ENCODE data around the gene UBA52.
A peak's percentile ranks its signal among the peaks of the same experiment; 100 is the strongest.
"Not testable (repeated sequence)": the region's sequence is repeated elsewhere in the genome, so short reads cannot be mapped to it uniquely, and the experiment has no call there.

Gene UBA52

GRCh38 chr19:18589380-18590272 lies 18.0 kb downstream of the UBA52 start:
- TF ChIP-seq L3MBTL2 (conservative IDR thresholded peaks at IDR 0.05): peak; percentile 94
- TF ChIP-seq ZNF384 (IDR thresholded peaks at IDR 0.05): peak; percentile 93
- no peak for TF ChIP-seq NFRKB (IDR thresholded peaks at IDR 0.05)
- no peak for TF ChIP-seq ELF4 (IDR thresholded peaks at IDR 0.05)
- TF ChIP-seq FOXA1 (IDR thresholded peaks at IDR 0.05): no peak
- TF ChIP-seq, protein P1, sequence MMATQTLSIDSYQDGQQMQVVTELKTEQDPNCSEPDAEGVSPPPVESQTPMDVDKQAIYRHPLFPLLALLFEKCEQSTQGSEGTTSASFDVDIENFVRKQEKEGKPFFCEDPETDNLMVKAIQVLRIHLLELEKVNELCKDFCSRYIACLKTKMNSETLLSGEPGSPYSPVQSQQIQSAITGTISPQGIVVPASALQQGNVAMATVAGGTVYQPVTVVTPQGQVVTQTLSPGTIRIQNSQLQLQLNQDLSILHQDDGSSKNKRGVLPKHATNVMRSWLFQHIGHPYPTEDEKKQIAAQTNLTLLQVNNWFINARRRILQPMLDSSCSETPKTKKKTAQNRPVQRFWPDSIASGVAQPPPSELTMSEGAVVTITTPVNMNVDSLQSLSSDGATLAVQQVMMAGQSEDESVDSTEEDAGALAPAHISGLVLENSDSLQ (IDR thresholded peaks at IDR 0.05): no peak
- peak; percentile 68 for DNase-seq (ENCODE audit: extremely low spot score)
- CTCF ChIA-PET: interaction anchor here (0.6 to 3.6 kb wide), 10 partner anchors 9 to 255 kb away, joined by 3 to 16 read pairs (median 5); partner anchors contain the start of gene UBA52
- POLR2A ChIA-PET: interaction anchor here (0.7 to 5.0 kb wide), 17 partner anchors 9 to 329 kb away, joined by 3 to 43 read pairs (median 4); partner anchors contain the start of genes COPE, DDX49, ELL and KXD1

DNA sequence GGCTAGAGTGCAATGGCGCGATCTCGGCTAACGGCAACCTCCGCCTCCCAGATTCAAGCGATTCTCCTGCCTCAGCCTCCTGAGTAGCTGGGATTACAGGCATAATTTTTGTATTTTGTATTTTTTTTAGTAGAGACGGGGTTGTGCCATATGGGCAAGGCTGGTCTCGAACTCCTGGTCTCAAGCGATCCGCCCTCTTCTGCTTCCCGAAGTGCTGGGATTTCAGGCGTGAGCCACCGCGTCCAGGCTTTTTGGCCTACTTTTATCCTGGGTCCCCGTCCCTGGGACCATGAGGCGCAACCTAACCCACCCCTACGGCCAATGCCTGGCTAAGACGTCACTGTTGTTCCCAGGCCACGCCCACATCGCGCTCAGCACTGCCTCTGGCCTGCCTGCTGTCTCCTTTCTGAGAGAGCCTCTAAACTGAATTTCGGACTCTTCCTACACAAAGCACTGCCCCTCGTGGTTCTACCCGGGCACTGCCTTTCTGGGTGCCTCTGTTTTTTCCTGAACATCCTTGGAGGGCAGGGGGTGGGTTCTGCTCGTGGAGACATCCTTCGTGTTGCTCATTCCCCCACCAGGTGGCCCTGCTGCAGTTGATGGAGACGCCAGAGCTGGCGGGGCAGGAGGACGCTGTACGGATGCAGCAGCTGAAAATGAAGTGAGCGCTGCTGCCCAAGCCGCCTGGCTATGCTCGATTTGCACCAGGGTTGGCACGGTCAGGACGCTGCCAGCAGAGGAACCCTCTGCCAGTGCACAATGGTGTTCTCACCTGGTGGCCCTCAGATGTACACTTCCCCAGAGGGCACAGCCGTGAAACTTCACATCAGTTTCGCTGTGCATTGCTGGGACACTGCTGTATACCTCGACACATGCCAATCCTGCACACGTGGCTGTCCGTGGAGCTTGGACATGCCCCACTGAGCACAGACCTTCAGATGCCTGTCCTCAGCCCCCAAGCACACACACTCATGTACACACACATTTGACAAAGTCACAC lies 18.9 kb downstream of the UBA52 start:
- ChIA-PET POLR2A (interaction anchor here (3.2 to 5.0 kb wide), 2 partner anchors 18 to 33 kb away, joined by 26 to 43 read pairs; partner anchors contain the start of genes KXD1 and UBA52), CTCF (interaction anchor here (0.6 to 3.6 kb wide), 4 partner anchors 18 to 198 kb away, joined by 3 to 16 read pairs (median 4); partner anchors contain the start of gene UBA52)
- DNase-seq (ENCODE audit: extremely low spot score): peak; percentile 82
- TF ChIP-seq L3MBTL2 (conservative IDR thresholded peaks at IDR 0.05) (peak; percentile 36; the same call in 1 of the 2 replicates), LEF1 (IDR thresholded peaks at IDR 0.05; ENCODE audit: borderline replicate concordance) (no peak)

DNA sequence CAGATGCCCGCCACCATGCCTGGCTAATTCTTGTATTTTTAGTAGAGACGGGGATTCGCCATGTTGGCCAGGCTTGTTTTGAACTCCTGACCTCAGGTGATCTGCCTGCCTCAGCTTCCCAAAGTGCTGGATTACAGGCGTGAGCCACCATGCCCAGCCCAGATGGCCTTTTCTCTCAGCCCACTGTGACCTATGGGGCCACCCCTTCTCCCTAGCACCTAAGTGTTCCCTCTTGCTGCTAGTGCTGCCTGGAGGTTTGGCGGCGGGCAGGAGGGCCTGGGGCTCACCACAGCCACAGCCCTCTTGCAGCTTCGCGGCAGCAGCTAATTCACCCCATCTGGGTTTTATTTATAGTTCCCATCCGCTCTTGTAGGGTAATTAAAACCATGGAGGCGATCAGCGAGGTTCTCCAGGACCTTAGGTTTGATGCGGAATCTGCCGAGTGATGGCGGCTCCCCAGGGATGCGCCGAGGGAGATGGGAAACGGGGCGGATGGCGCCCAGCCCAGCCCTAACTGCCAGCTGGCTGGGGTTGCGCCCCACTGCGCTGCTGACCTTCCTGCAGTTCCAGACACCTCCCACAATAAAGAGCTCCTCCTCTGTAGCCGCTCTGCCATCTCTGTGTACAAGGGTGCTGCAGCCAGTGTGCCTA lies 20.2 kb downstream of the UBA52 start:
- TF ChIP-seq LEF1 (IDR thresholded peaks at IDR 0.05; ENCODE audit: borderline replicate concordance) (no peak), TARDBP (IDR thresholded peaks at IDR 0.05) (no peak), HDGF (IDR thresholded peaks at IDR 0.05; ENCODE audit: borderline replicate concordance) (no peak), BHLHE40 (IDR thresholded peaks at IDR 0.05; ENCODE audit: borderline replicate concordance) (no peak), CTBP1 (IDR thresholded peaks at IDR 0.05; ENCODE audit: borderline replicate concordance) (no peak), SUZ12 (IDR thresholded peaks at IDR 0.05) (no peak), SP1 (IDR thresholded peaks at IDR 0.05) (no peak), ELF4 (IDR thresholded peaks at IDR 0.05) (no peak), ARNT (IDR thresholded peaks at IDR 0.05) (no peak), NFRKB (IDR thresholded peaks at IDR 0.05) (no peak), FOXM1 (IDR thresholded peaks at IDR 0.05; ENCODE audit: borderline replicate concordance) (no peak), FOXA1 (IDR thresholded peaks at IDR 0.05) (no peak), FOXK2 (IDR thresholded peaks at IDR 0.05) (no peak), L3MBTL2 (conservative IDR thresholded peaks at IDR 0.05) (no peak), ZNF384 (IDR thresholded peaks at IDR 0.05) (no peak)
- TF ChIP-seq, protein P1 (IDR thresholded peaks at IDR 0.05): no peak
- no peak for DNase-seq (ENCODE audit: extremely low spot score)
- POLR2A ChIA-PET: interaction anchor here (5.0 kb wide), 1 partner anchor 20 kb away, joined by 43 read pairs; the partner anchor contains the start of gene UBA52
- CTCF ChIA-PET: no interaction called here

DNA sequence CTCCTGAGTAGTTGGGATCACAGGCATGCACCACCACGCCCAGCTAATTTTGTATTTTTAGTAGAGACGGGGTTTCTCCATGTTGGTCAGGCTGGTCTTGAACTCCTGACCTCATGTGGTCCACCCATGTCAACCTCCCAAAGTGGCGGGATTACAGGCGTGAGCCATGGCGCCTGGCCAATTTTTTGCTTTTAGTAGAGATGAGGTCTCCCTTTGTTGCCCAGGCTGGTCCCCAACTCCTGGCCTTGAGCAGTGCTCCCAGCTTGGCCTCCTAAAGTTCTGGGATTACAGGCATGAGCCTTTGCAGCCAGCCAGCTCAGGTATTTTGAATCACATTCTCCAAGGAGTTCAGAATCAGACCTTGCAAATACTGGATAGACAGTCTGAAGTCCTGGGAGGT lies 21.1 kb downstream of the UBA52 start:
- DNase-seq (ENCODE audit: extremely low spot score): not testable (repeated sequence)
- ChIA-PET CTCF (interaction anchor here (0.5 to 1.2 kb wide), 3 partner anchors 69 to 575 kb away, joined by 3 read pairs; no protein-coding TSS in a partner anchor), POLR2A (interaction anchor here (1.1 to 1.2 kb wide), 2 partner anchors 14 to 22 kb away, joined by 3 read pairs; partner anchors contain the start of genes CRLF1 and UBA52)

GRCh38 chr19:18593367-18594095 lies 21.9 kb downstream of the UBA52 start:
- ChIA-PET POLR2A (interaction anchor here (1.0 to 1.2 kb wide), 3 partner anchors 13 to 254 kb away, joined by 3 to 4 read pairs (median 3); partner anchors contain the start of genes CRLF1 and UBA52), CTCF (interaction anchor here (0.5 to 1.3 kb wide), 8 partner anchors 21 to 352 kb away, joined by 3 to 5 read pairs (median 3); no protein-coding TSS in a partner anchor)
- DNase-seq (ENCODE audit: extremely low spot score): peak; percentile 6
- no peak for TF ChIP-seq TARDBP (IDR thresholded peaks at IDR 0.05)
- no peak for TF ChIP-seq SUZ12 (IDR thresholded peaks at IDR 0.05)

Data from HEK293T (cell line).